ENCODE results near the gene CFAP69. TPM values are rescaled to one million over a fixed set of nuclear protein-coding genes. Genes with fewer than 3 reads are reported as not detected.
"Not testable (repeated sequence)": the region's sequence is repeated elsewhere in the genome, so short reads cannot be mapped to it uniquely, and the experiment has no call there.

Gene CFAP69
- total RNA-seq, 1 experiment from 2014 or later, result 4.3 TPM

DNA sequence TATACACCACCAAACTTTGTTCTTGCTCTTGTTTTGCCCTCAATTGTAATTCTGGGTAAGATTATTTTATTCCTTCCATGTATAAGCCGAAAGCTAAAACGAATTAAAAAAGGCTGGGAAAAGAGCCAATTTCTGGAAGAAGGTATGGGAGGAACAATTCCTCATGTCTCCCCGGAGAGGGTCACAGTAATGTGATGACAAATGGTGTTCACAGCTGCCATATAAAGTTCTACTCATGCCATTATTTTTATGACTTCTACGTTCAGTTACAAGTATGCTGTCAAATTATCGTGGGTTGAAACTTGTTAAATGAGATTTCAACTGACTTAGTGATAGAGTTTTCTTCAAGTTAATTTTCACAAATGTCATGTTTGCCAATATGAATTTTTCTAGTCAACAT lies 12.5 kb upstream of the CFAP69 start:
- no peak for DNase-seq (ENCODE audit: extremely low read depth, low read depth)

- DNase-seq (ENCODE audit: extremely low read depth, low read depth), result no peak
These were observed 11.4 kb upstream of the CFAP69 start for GRCh38 chr7:90233569-90233968.

- no peak for DNase-seq (ENCODE audit: extremely low read depth, low read depth)
These were observed 8.2 kb upstream of the CFAP69 start for GRCh38 chr7:90236721-90237289.

- no peak for DNase-seq (ENCODE audit: extremely low read depth, low read depth)
These were observed 7.0 kb upstream of the CFAP69 start for GRCh38 chr7:90238022-90238421.

- DNase-seq (ENCODE audit: extremely low read depth, low read depth), result no peak
These were observed 6.4 kb upstream of the CFAP69 start for GRCh38 chr7:90238583-90238982.

GRCh38 chr7:90239050-90239449 lies 5.9 kb upstream of the CFAP69 start:
- no peak for DNase-seq (ENCODE audit: extremely low read depth, low read depth)

DNA sequence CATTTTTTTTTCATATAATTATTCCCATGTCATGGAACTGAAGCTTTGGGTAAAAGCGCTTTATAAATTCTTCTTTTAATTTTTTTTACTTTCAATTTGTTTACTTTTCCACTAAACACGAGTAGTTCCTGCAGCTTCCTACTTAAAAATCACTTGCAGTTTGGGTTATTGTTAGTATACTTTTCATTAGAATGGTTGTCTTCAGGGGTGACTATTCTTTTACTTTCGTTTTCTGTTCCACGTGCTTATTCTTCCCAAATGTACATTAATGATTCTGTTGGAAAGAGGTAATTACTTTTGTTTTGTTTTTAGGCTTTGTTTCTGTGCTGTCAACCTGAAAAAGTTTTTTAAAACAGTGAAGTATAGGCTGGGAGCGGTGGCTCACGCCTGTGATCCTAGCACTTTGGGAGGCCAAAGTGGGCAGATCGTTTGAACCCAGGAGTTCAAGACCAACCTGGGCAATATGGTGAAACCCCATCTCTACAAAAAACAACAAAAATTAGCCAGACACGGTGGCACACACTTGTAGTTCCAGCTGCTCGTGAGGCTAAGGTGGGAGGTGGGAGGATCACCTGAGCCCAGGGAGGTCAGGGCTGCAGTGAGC lies 5.2 kb upstream of the CFAP69 start:
- DNase-seq (ENCODE audit: extremely low read depth, low read depth), result no peak

DNA sequence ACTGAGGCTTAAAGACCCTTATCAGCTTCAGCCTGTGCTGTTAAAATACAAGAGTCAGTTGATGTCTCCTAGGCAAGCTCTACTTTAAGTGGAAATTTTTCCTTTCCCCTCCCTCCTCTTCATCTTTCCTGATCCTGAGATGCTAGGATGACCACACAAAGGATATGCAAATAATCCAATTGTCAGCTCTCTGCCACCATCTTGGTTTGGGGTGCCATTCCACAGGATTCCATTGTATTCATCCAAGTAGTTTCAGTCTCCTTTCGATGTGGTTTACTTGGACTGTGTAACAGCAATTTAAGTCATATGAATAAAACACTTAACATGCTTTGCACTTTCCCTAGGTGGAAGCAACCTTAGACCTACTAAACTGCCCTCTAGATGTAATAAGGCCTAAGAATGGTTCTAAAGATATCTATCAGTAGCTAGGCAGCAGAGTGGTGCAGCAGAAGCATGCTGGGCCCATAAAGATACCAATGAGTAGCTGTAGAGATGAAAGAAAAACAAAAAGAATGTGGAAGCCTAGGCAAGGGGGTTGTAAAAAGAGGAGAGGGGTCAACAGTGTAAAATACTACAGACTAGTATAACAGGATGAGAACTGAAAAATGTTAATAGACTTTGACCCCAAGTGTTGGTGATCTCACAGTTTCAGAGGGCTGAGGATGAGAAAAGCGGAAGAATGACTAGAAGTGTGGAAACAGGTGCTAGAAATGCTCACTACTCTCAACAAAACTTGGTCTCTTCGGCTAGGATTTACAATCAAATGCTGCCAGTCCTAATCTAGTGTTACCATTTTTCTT lies 2.4 kb upstream of the CFAP69 start:
- no peak for DNase-seq (ENCODE audit: extremely low read depth, low read depth)

GRCh38 chr7:90243556-90243955 lies 1.4 kb upstream of the CFAP69 start:
- no peak for DNase-seq (ENCODE audit: extremely low read depth, low read depth)

GRCh38 chr7:90244565-90244908 lies 437 bp upstream of the CFAP69 start:
- DNase-seq (ENCODE audit: extremely low read depth, low read depth), result no peak

DNA sequence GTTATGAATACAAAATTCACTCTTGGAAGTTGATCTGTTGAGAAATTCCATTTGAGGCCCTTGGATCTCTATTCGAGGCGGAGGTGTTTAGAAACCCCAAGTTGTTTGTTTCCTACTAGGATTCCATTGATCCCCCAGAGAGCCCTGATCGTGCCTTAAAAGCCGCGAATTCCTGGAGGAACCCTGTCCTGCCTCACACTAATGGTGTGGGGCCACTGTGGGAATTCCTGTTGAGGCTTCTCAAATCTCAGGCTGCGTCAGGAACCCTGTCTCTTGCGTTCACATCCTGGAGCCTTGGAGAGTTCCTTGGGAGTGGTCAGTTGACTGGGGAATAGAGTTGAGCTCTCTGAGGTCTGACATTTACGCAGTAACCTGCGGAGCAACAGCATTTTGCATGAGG lies 1.2 kb downstream of the CFAP69 start:
- no peak for DNase-seq (ENCODE audit: extremely low read depth, low read depth)

DNA sequence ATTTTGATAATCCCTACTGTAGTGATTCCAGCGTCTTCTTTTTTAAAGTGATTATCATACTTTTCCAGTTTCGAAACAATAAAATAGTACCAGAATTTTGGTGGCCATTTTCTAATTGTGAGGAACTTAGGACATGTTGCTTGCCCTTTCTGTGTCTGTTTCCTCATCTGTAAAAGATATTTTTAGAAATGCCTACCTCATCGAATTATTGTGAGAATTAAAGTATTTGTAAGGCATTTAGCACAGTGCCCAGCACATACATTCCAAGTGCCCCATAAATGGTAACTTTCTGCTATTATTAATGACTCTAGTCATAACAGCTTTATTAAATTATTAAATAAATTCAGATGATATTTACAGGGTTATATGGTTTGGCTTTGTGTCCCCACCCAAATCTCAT lies 3.7 kb downstream of the CFAP69 start:
- no peak for DNase-seq (ENCODE audit: extremely low read depth, low read depth)

GRCh38 chr7:90250601-90251303 lies 5.8 kb downstream of the CFAP69 start:
- no peak for DNase-seq (ENCODE audit: extremely low read depth, low read depth)

GRCh38 chr7:90251304-90251635 lies 6.3 kb downstream of the CFAP69 start:
- no peak for DNase-seq (ENCODE audit: extremely low read depth, low read depth)

DNA sequence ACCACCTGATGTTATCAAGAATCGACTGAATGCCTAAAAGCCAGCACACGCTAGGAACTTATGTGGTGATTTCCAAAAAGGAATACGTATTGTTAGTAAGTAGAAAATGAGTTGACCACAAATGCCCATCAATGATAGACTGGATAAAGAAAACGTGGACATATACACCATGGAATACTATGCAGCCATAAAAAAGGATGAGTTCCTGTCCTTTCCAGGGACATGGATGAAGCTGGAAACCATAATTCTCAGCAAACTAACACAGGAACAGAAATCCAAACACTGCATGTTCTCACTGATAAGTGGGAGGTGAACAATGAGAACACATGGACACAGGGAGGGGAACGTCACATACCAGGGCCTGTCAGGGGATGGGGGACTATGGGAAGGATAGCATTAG lies 11.0 kb downstream of the CFAP69 start:
- DNase-seq (ENCODE audit: extremely low read depth, low read depth), result not testable (repeated sequence)

DNA sequence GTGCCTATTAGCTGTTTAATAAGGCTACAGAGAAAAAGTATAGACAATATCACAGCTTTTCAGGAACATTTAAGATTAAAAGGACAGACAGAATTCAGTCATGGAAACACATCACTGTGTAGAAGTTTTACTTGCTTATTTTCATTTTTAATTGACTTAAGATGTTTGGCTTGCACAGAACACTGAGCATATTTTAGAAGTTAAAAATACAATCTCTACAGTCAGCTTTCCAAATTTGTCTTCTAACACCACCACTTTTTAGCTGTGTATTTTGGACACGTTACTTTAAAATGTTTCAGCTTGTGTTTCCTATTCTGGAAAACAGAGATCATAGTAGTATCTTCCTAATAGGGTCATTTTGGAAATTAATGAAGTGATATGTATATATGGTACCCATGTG lies 11.8 kb downstream of the CFAP69 start:
- DNase-seq (ENCODE audit: extremely low read depth, low read depth), result no peak

DNA sequence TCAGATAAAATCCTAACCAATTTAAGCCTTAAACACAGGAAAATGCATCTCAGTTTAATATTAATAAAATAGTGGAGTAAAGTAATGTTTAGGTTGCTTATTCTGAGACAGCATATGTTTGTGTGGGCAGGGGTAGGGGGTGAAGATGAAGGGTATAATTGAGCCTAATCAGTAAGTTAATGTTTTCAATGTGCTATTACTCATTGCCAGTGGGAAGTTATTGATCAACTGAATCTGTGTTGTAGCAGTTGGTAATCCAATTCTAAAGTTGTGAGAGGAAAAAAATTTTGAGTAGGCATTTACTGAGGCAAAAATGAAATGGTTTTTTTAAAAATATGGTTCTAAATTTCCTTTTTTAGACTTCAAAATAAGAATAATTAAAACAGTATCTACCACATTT lies 16.5 kb downstream of the CFAP69 start:
- no peak for DNase-seq (ENCODE audit: extremely low read depth, low read depth)

DNA sequence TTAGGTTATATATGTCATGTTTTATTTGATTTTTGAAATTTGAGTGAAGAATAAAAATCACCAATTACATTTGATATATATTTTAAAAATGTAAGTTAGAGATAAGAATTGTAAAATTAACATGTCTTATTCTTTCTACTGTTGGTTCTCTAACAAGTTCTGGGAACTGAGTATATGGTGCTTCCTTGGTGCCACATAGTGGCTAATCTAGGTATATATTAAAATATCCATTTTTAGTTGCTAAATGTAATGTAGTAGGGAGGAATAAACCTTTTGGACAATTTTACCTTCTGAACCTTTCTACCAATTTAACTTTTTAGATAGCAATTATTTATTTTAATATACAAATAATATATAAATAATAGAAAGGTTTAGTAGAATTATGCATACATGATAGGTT lies 17.5 kb downstream of the CFAP69 start:
- DNase-seq (ENCODE audit: extremely low read depth, low read depth), result peak; percentile 17

- no peak for DNase-seq (ENCODE audit: extremely low read depth, low read depth)
These were observed 21.8 kb downstream of the CFAP69 start for GRCh38 chr7:90266808-90267207.

GRCh38 chr7:90267263-90267858 lies 22.4 kb downstream of the CFAP69 start:
- no peak for DNase-seq (ENCODE audit: extremely low read depth, low read depth)

DNA sequence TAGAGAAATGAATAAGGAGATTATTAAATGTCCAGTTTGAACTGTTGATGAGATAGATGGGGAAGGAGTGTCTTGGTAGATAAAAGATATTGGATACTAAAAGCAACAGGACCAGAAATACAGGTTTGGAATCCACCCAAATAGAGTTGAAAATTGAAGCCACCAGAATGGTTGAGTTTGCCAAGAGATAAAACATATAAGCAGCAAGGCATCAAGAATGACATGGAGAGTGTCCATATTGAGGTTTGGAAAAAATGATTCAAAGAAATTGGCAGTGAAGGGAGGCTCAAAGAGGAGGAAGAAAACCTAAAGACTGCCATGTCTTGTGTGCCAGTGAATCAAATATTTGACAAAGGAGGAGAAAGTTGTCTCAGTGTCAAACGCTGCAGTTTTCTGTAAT lies 24.2 kb downstream of the CFAP69 start:
- DNase-seq (ENCODE audit: extremely low read depth, low read depth), result no peak
